NB4 (cell line): Measurements from ENCODE around the gene EIF2A.

Experiments used
- DNase-seq: peaks from one replicate; pipeline ENCODE4 v3.0.0; 2010; ENCODE audit warnings: low read depth
- H3K4me3 ChIP-seq: one replicate; pipeline ENCODE4 v1.5.1; 2011; ENCODE audit warnings: mild to moderate bottlenecking, low read depth, low read length, moderate library complexity
- CTCF ChIP-seq: IDR thresholded peaks from one replicate; pipeline ENCODE4 v1.5.1; 2012; ENCODE audit warnings: low read depth, low read length
- MAX ChIP-seq: IDR thresholded peaks from 2 replicates; pipeline ENCODE4 v1.6.1; 2011; ENCODE audit warnings: low read depth, low read length
- MYC ChIP-seq: IDR thresholded peaks from 2 replicates; pipeline ENCODE4 v1.6.1; 2011; ENCODE audit warnings: low read depth, low read length
- POLR2A ChIP-seq: IDR thresholded peaks from 2 replicates; pipeline ENCODE4 v1.6.1; 2011; ENCODE audit warnings: mild to moderate bottlenecking; ENCODE audit not compliant: insufficient read length; ENCODE audit errors: extremely low read depth

Gene EIF2A

GRCh38 chr3:150535204-150535603, 11.4 kb upstream of the EIF2A start:
- no peak for DNase-seq
- no peak overlapping the region for H3K4me3 ChIP-seq
- TF ChIP-seq CTCF = no peak
- TF ChIP-seq POLR2A = no peak

- H3K4me3 ChIP-seq = no peak overlapping the region
- no peak for TF ChIP-seq CTCF
- TF ChIP-seq MAX = no peak
- DNase-seq = no peak
Measured at GRCh38 chr3:150538324-150539208, 8.0 kb upstream of the EIF2A start.

GRCh38 chr3:150540297-150540696, 6.3 kb upstream of the EIF2A start:
- TF ChIP-seq POLR2A (no peak), MAX (no peak)
- H3K4me3 ChIP-seq = no peak overlapping the region
- no peak for DNase-seq

- no peak overlapping the region for H3K4me3 ChIP-seq
- no peak for DNase-seq
- TF ChIP-seq POLR2A (no peak), CTCF (no peak), MAX (no peak), MYC (no peak)
Measured at GRCh38 chr3:150540991-150541390, 5.6 kb upstream of the EIF2A start.

GRCh38 chr3:150543128-150543527, 3.5 kb upstream of the EIF2A start:
- H3K4me3 ChIP-seq = peak overlapping the region; percentile 12
- no peak for TF ChIP-seq CTCF
- no peak for DNase-seq

- no peak for DNase-seq
- TF ChIP-seq MAX = no peak
- TF ChIP-seq MYC = no peak
- TF ChIP-seq CTCF = no peak
- no peak for TF ChIP-seq POLR2A
- peak overlapping the region; percentile 98 for H3K4me3 ChIP-seq
Measured at GRCh38 chr3:150543531-150543930, 3.1 kb upstream of the EIF2A start.
